HG02588 (cell line): Measurements from ENCODE around the gene CNBD2.
"Not testable (repeated sequence)": the region's sequence is repeated elsewhere in the genome, so short reads cannot be mapped to it uniquely, and the experiment has no call there.

Source experiments
- ATAC-seq: cut with Tn5 transposase; IDR thresholded peaks from one replicate; pipeline ENCODE4 v1.9.1; 2021; ENCODE audit warnings: mild to moderate bottlenecking, moderate library complexity; ENCODE audit not compliant: unreplicated experiment

Gene CNBD2

GRCh38 chr20:36018208-36018988 is 50.0 kb downstream of the CNBD2 start:
- no peak for ATAC-seq

DNA sequence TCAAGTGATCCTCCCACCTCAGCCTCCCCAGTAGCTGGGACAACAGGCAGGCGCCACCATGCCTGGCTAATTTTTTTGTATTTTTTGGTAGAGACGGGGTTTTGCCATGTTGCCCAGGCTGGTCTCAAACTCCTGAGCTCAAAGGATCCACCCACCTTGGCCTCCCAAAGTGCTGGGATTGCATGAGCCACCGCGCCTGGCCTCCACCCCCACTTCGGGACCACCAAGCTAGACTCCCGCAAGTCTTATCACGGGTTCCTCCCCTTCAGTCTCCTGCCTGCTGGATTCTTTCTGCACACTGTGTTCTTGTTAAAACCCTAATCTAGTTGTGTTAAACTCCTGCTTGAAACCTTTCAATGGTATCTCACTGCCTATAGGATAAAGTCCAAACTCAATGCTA is 57.7 kb downstream of the CNBD2 start:
- not testable (repeated sequence) for ATAC-seq

DNA sequence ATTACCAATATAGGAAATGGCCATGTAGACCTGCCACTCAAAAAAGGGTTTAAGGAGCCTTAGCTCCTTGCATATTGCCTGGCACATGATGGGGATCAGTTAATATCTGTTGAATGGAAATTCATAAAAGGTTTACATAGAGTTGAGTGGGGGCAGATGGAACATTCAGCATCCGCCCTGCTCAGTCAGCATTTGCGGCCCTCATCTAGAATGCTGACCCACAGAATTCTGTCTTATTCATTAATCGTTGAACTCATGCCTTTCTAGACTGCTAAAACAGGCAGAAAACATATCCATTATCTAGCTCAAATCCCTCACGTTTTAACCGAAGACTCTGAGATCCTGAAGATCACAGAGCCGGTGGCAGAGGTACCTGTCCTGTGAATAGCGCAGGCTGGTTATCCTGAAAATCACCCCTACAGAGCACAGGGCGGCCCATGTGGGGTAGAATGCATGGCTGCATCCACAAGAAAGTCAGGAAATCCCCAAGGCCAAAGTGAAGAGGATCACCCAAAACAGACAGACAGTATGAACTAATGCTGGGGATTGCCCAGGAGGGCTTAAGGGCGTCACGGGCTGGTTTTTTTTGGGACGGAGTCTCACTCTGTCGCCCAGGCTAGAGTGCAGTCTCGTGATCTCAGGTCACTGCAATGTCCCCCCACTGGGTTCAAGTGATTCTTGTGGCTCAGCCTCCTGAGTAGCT is 59.9 kb downstream of the CNBD2 start:
- no peak for ATAC-seq

DNA sequence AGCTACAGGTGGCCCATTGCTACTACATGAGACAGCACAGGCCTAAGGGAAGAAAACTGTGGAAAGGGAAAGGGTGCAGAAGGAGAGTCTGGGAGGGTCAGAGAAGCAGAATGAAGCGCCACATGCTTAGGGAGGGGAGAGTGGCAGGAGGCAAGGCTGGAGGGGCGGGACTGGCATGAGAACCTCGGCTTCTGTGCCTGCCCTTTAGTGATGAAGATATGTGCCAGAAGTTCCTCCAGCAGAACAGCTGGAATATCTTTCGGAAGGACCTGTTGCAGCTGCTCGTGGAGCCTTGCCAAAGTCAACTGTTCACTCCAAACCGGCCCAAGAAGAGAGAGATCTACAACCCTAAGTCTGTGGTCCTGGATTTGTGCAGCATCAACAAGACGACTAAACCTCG is 61.8 kb downstream of the CNBD2 start:
- no peak for ATAC-seq

- ATAC-seq, result no peak
These were observed 63.4 kb downstream of the CNBD2 start for GRCh38 chr20:36031806-36032205.

DNA sequence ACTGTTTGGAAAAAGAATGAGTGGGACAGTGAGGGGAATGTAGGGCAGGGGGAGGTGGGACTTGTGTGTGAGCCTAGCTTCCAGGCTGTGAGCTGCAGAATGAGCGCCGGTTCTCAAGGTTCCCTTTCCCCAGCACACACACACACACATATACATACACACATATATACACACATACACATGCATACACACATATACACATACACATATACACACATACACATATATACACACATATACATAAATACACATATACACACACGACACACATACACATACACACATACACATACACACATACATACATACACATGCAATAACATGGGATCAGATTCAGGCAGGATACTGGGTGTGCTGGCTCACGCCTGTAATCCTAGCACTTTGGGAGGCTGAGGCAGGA is 66.5 kb downstream of the CNBD2 start:
- ATAC-seq, result no peak

DNA sequence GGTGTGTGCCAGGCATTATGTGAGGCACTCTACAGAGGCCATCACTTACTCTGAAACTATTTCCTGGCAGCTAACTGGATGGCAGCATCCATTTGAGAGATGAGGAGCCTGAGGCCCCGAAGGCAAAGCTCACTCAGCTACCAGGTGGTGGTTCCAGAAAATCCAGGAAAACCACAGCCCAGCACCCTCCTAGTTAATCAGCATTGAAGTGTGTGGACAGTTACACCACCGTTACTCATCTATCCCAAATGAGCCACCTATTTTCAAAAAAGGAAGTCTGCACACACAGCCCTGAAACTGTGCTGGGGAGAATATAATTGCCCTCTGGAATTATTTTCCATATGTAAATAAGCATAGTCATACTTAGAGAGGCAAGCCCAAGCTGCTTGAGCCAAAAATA is 67.4 kb downstream of the CNBD2 start:
- no peak for ATAC-seq

DNA sequence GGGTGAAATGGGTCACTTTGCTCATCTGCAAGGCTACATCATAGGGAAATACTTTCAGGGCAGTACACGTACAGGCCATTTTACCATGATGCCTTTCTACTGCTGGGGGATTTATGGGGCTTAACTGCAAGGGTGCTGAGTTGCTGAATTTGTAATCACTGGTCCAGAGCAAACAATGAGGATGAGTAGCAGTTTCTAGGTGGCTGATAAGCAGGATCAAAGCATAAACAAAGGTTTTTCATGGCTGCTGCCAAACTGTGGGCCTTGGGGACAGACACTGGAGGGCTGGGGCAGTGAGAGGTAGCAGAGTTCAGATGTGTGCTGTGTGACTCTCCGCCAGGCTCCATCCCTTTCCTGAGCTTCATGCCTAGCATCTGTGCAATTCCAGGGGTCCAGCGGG is 68.3 kb downstream of the CNBD2 start:
- no peak for ATAC-seq

DNA sequence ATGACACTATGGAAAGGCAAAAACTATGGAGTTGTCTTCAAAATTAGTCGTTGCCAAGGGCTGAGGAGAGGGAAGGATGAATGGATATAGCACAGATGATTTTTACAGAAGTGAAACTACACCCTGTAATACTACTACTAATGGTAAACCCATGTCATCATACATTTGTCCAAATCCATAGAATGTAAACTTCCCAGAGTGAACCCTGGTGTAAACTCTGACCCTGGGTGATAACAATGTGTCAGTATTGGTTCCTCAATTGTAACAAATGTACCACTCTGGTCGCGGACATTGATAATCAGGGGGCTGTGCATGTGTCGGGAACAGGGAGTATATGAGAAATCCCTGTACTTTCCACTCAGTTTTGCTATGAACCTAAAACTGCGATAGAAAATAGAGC is 72.2 kb downstream of the CNBD2 start:
- no peak for ATAC-seq

DNA sequence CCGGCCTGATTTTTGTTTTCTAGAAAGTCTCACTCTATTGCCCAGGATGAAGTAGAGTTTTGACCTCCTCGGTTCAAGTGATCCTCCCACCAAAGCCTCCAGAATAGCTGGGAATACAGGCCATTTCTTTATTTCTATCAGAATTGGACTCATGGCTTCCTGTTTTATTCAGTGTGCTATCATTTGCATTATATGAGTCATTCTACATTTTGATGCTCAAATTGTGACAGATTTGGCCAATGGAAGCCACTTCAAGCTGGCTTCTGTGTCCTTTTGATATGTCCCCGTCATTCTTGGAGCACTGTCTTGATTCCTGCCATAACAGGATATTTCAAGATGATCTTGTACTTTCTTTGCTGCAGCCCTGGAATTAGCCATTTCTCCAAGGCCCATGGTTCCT is 75.1 kb downstream of the CNBD2 start:
- no peak for ATAC-seq

DNA sequence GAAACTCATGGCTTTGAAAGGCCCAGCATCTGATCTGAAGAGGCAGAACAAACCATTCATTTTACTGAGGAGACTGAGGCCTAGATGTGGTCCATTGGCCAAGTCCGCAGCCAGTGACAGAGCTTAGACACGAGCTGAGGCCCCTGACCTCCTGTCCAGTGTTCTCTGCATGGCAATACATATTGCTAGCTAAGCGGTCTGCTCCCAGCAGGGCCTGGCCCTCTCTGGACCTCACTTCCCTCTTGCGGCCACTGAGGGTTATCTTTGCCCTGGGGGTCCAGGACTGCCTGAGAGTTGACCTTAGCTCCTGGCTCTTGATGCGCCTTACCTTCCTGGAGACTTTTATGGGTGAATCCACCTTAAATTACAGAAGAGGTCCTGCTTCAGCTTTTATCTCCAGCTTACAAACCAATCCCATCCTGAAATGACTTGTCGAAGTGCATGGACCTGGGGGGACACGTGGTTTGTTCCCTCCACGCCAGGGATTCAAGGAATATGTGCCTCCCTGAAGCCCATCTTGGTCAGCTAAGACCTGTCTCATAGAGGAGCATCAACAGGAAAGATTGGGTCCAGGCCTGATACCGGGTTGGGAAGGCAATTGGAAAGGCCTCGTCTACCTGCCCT is 75.6 kb downstream of the CNBD2 start:
- ATAC-seq, result no peak

- no peak for ATAC-seq
These were observed 77.0 kb downstream of the CNBD2 start for GRCh38 chr20:36045373-36045714.

DNA sequence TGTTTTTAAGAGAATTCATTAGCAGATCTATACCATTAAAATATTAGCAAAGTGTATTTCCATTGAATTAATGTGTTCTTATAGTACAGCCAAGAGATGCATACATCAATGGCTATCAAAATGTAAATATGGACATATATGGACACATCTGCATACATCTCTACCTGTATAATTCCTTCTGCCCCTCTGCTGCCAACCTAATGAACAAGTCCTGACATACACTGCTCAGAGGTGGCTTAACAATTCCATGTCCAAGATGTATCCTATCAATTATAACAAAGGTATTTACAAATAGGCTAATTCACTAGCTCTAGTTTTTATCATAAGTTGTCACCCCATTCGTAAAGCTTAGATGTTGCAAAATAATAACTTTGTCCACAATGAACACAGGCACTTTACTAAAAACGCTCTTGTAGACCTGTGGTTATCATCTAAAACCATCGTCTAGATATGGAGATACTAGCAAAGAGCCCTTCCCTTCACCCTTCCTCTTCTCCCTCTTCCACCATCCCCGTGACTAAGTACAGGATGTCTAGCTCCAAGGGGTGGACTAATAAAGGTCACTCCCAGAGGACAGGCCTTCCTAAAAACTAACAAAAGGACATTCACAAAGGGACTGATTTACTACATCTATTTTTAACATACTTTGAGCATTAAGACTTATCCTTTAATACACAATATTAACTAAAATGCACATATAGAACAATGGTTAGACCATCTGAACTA is 77.8 kb downstream of the CNBD2 start:
- not testable (repeated sequence) for ATAC-seq

- ATAC-seq, result not testable (repeated sequence)
These were observed 81.0 kb downstream of the CNBD2 start for GRCh38 chr20:36049408-36049807.

DNA sequence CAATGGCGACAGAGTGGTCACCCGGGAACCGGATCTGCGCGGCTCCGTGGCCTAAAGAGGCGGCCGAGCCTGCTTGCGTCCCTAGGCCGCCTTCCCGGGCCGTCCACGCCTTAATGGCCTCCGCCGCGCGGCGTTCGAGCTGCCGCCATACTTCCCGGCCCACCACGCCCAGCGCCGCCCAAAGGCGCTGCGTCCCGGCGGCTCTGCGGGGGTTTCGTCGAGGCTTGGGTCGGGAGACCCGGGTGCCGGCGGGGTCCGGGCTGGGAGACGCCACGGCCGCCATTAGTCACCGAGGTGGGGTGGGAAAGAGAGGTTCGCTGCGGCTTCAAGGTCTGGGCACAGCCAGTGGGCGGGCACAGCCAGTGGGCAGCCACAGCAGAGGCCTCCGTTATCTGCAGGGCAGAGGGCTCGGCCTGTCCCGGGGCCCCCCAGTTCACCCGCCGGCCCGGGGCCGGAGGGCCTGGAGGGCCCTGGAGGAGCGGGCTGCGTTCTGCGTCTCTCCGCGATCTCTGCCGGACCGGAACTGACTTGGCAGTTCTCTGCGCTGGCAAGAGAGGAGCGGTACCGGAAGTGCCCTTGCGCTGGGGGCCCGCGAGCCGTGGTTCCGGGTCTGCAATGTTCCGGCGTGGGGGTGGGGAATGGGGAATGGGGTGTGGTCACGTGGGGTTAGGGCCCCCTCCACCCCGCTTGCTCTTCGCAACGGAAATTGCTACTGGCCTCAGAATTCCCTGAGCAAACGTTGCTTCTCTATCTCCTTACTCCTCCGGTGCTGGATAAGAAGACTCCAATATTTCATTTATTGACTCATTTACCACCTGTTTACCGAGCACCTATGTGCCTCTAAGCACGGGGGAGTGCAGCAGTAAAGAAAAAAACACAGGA is 82.3 kb downstream of the CNBD2 start:
- peak; percentile 86 for ATAC-seq

GRCh38 chr20:36051318-36052116 is 83.1 kb downstream of the CNBD2 start:
- no peak for ATAC-seq

- ATAC-seq, result no peak
These were observed 83.7 kb downstream of the CNBD2 start for GRCh38 chr20:36052117-36052513.

- ATAC-seq, result not testable (repeated sequence)
These were observed 85.6 kb downstream of the CNBD2 start for GRCh38 chr20:36053863-36054518.

- ATAC-seq, result no peak
These were observed 86.8 kb downstream of the CNBD2 start for GRCh38 chr20:36055145-36055544.
